ENCODE data around the gene LGR4.

The LGR4 gene

DNA sequence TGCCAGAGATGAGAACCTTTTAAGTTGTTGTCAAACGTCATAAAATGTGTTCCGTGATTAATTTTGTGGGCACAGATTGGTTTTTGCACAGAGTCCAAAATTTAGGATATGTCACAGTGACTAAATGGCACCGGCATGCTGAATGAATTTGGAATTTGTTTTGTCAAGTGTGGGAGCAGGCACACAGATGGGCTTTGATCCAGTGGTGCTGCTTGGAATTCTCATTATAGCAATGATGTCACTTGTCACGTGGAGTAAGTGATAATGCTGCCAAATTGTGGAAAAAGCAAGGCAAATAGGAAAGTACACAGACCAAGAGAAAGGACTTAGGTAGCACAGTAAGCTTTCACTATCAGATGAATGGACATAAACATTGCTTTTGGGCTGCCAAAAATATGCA is 42.0 kb upstream of the LGR4 start:
- Histone ChIP-seq H3K79me1 (replicated peaks; ENCODE audit: low read length, poor library complexity, severe bottlenecking) (no peaks in the 10 kb centered on the region), H3K18ac (ENCODE audit: low read depth in 1 of 2, low read length in 2 of 2) (no peak overlapping the region), H2BK120ac (ENCODE audit: low read depth, low read length) (no peak overlapping the region), H3K4me1 (ENCODE audit: control insufficient read depth, insufficient read depth, low read depth, low read length) (no peaks in the 10 kb centered on the region), H3K4me2 (ENCODE audit: low read length, poor library complexity, severe bottlenecking) (no peak overlapping the region), H2AFZ (ENCODE audit: low read depth, low read length) (no peak overlapping the region), H4K91ac (ENCODE audit: low read length) (no peak overlapping the region), H3K36me3 (ENCODE audit: control insufficient read depth in 1 of 2, insufficient read depth in 2 of 2, low read depth in 1 of 2, low read length in 2 of 2) (no peaks in the 10 kb centered on the region), H3K9ac (ENCODE audit: low read length) (no peak overlapping the region), H2BK15ac (ENCODE audit: low read depth, poor library complexity, severe bottlenecking) (no peak overlapping the region), H3K9me3 (ENCODE audit: control insufficient read depth, low read length) (peaks cover 19% of the 10 kb centered on the region), H3K23ac (ENCODE audit: low read length in 2 of 2) (no peak overlapping the region), H4K8ac (ENCODE audit: low read length) (no peak overlapping the region), H3K14ac (ENCODE audit: low read length in 2 of 2) (no peak overlapping the region), H2AK5ac (ENCODE audit: low read length, severe bottlenecking) (no peak overlapping the region), H3K4ac (ENCODE audit: low read depth in 1 of 2, low read length in 2 of 2) (no peak overlapping the region), H3K27me3 (ENCODE audit: control insufficient read depth in 1 of 2, insufficient read depth in 1 of 2, low read length in 2 of 2) (peaks cover 0 to 4% of the 10 kb centered on the region in 2 experiments), H3K4me3 (ENCODE audit: insufficient read depth in 1 of 2, low read depth in 1 of 2, low read length in 2 of 2) (peak overlapping the region in 1 of 2 experiments; percentile 5), H2BK12ac (ENCODE audit: low read length in 2 of 2) (no peak overlapping the region), H3K27ac (ENCODE audit: low read length, poor library complexity, severe bottlenecking) (no peak overlapping the region), H2BK5ac (ENCODE audit: low read depth, low read length, poor library complexity, severe bottlenecking) (no peak overlapping the region)
- DNase-seq: no peak
- WGBS: 83% methylated on average over 4 of the region's 4 CpGs

DNA sequence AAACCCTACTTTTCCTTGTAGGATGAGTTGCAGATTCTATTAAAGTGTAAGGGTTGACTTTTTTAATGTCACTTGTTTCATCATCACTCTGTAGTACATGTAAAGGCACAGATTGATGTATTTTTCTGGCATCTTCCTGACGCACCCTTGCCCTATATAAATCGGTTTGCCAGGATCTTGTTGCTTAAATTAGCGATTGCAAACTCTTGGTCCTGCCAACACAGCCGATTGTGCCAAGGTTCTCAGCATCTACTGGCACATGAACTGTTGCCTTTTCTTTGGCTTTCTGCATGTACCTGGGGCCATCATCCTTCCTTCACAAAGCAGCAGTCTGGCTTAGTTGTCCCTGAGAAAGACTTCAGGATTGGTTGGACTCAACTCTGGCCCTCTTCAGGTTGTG is 41.5 kb upstream of the LGR4 start:
- H2AFZ ChIP-seq (ENCODE audit: low read depth, low read length): no peak overlapping the region
- no peak overlapping the region for H4K8ac ChIP-seq (ENCODE audit: low read length)
- H3K4me1 ChIP-seq (ENCODE audit: control insufficient read depth, insufficient read depth, low read depth, low read length): no peaks in the 10 kb centered on the region
- H3K4me2 ChIP-seq (ENCODE audit: low read length, poor library complexity, severe bottlenecking): no peak overlapping the region
- H3K4me3 ChIP-seq (ENCODE audit: insufficient read depth in 1 of 2, low read depth in 1 of 2, low read length in 2 of 2): peak overlapping the region in 1 of 2 experiments; percentile 5
- H3K9me3 ChIP-seq (ENCODE audit: control insufficient read depth, low read length): peaks cover 19% of the 10 kb centered on the region
- no peak overlapping the region for H3K27ac ChIP-seq (ENCODE audit: low read length, poor library complexity, severe bottlenecking)
- WGBS: 96% methylated on average over 4 of the region's 4 CpGs
- H3K9ac ChIP-seq (ENCODE audit: low read length): no peak overlapping the region
- no peak overlapping the region for H3K23ac ChIP-seq (ENCODE audit: low read length in 2 of 2)
- no peak overlapping the region for H3K14ac ChIP-seq (ENCODE audit: low read length in 2 of 2)
- H3K27me3 ChIP-seq (ENCODE audit: control insufficient read depth in 1 of 2, insufficient read depth in 1 of 2, low read length in 2 of 2): peaks cover 0 to 4% of the 10 kb centered on the region in 2 experiments
- H3K79me1 ChIP-seq (replicated peaks; ENCODE audit: low read length, poor library complexity, severe bottlenecking): no peaks in the 10 kb centered on the region
- no peak overlapping the region for H2BK12ac ChIP-seq (ENCODE audit: low read length in 2 of 2)
- H4K91ac ChIP-seq (ENCODE audit: low read length): no peak overlapping the region
- H2AK5ac ChIP-seq (ENCODE audit: low read length, severe bottlenecking): no peak overlapping the region
- no peak overlapping the region for H3K18ac ChIP-seq (ENCODE audit: low read depth in 1 of 2, low read length in 2 of 2)
- no peak overlapping the region for H3K4ac ChIP-seq (ENCODE audit: low read depth in 1 of 2, low read length in 2 of 2)
- H2BK15ac ChIP-seq (ENCODE audit: low read depth, poor library complexity, severe bottlenecking): no peak overlapping the region
- no peak overlapping the region for H2BK5ac ChIP-seq (ENCODE audit: low read depth, low read length, poor library complexity, severe bottlenecking)
- no peak overlapping the region for H2BK120ac ChIP-seq (ENCODE audit: low read depth, low read length)
- H3K36me3 ChIP-seq (ENCODE audit: control insufficient read depth in 1 of 2, insufficient read depth in 2 of 2, low read depth in 1 of 2, low read length in 2 of 2): no peaks in the 10 kb centered on the region
- DNase-seq: no peak

DNA sequence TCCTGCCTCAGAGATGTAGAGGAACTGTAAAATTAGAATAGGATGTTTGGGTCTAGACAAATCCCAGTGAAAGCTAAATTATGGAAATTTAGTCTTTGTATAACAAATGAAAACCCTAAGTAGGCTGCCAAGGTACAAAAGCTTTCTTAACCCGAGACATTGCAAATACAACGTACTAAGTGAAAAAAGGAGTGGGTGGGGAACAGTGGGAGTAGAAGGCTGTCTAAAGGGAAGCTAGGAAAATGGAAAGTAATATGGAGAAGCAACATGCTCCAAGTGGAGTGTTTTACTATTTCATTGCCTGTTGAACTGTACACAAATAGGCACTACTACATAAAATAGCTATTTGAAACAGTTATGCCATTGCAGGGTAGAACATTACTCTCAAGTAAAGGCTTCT is 40.8 kb upstream of the LGR4 start:
- Histone ChIP-seq H3K9me3 (ENCODE audit: control insufficient read depth, low read length) (peaks cover 19% of the 10 kb centered on the region), H2BK15ac (ENCODE audit: low read depth, poor library complexity, severe bottlenecking) (no peak overlapping the region), H3K4me3 (ENCODE audit: insufficient read depth in 1 of 2, low read depth in 1 of 2, low read length in 2 of 2) (no peak overlapping the region), H3K23ac (ENCODE audit: low read length in 2 of 2) (no peak overlapping the region), H3K79me1 (replicated peaks; ENCODE audit: low read length, poor library complexity, severe bottlenecking) (no peaks in the 10 kb centered on the region), H3K14ac (ENCODE audit: low read length in 2 of 2) (no peak overlapping the region), H3K4me2 (ENCODE audit: low read length, poor library complexity, severe bottlenecking) (no peak overlapping the region), H3K9ac (ENCODE audit: low read length) (no peak overlapping the region), H4K8ac (ENCODE audit: low read length) (no peak overlapping the region), H3K4ac (ENCODE audit: low read depth in 1 of 2, low read length in 2 of 2) (no peak overlapping the region), H3K4me1 (ENCODE audit: control insufficient read depth, insufficient read depth, low read depth, low read length) (no peaks in the 10 kb centered on the region), H3K18ac (ENCODE audit: low read depth in 1 of 2, low read length in 2 of 2) (no peak overlapping the region), H2BK5ac (ENCODE audit: low read depth, low read length, poor library complexity, severe bottlenecking) (no peak overlapping the region), H4K91ac (ENCODE audit: low read length) (no peak overlapping the region), H3K27ac (ENCODE audit: low read length, poor library complexity, severe bottlenecking) (no peak overlapping the region), H3K27me3 (ENCODE audit: control insufficient read depth in 1 of 2, insufficient read depth in 1 of 2, low read length in 2 of 2) (peaks cover 0 to 4% of the 10 kb centered on the region in 2 experiments), H2AFZ (ENCODE audit: low read depth, low read length) (no peak overlapping the region), H2BK120ac (ENCODE audit: low read depth, low read length) (no peak overlapping the region), H2AK5ac (ENCODE audit: low read length, severe bottlenecking) (no peak overlapping the region), H3K36me3 (ENCODE audit: control insufficient read depth in 1 of 2, insufficient read depth in 2 of 2, low read depth in 1 of 2, low read length in 2 of 2) (no peaks in the 10 kb centered on the region), H2BK12ac (ENCODE audit: low read length in 2 of 2) (no peak overlapping the region)
- WGBS: 96% methylated on average over 2 of the region's 2 CpGs
- DNase-seq: no peak

DNA sequence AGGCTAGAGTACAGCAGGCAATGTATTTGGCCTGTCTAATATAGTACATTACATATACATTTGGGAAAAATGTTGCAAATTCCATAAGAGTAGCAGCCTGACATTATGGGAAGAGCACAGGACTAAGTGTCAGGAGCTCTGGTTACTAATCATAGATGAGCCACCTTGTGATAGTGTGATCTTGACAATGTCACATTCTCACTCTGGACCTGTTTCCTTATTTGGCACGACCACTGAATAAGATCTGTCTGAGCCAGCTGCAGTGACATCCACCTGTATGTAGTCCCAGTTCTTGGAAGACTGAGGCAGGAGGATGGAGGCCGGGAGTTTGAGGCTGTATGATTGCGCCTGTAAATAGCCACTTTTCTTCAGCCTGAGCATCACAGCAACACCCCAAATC is 39.6 kb upstream of the LGR4 start:
- no peak overlapping the region for H3K14ac ChIP-seq (ENCODE audit: low read length in 2 of 2)
- no peaks in the 10 kb centered on the region for H3K27me3 ChIP-seq (ENCODE audit: control insufficient read depth in 1 of 2, insufficient read depth in 1 of 2, low read length in 2 of 2)
- WGBS: 91% methylated on average over 3 of the region's 3 CpGs
- DNase-seq: no peak
- no peak overlapping the region for H3K4me2 ChIP-seq (ENCODE audit: low read length, poor library complexity, severe bottlenecking)
- H3K4me3 ChIP-seq (ENCODE audit: insufficient read depth in 1 of 2, low read depth in 1 of 2, low read length in 2 of 2): no peak overlapping the region
- H3K36me3 ChIP-seq (ENCODE audit: control insufficient read depth in 1 of 2, insufficient read depth in 2 of 2, low read depth in 1 of 2, low read length in 2 of 2): no peaks in the 10 kb centered on the region
- H2AK5ac ChIP-seq (ENCODE audit: low read length, severe bottlenecking): no peak overlapping the region
- no peak overlapping the region for H3K18ac ChIP-seq (ENCODE audit: low read depth in 1 of 2, low read length in 2 of 2)
- no peak overlapping the region for H2BK15ac ChIP-seq (ENCODE audit: low read depth, poor library complexity, severe bottlenecking)
- H3K4me1 ChIP-seq (ENCODE audit: control insufficient read depth, insufficient read depth, low read depth, low read length): peaks cover 1% of the 10 kb centered on the region
- no peak overlapping the region for H3K27ac ChIP-seq (ENCODE audit: low read length, poor library complexity, severe bottlenecking)
- no peak overlapping the region for H4K91ac ChIP-seq (ENCODE audit: low read length)
- H3K79me1 ChIP-seq (replicated peaks; ENCODE audit: low read length, poor library complexity, severe bottlenecking): peaks cover 7% of the 10 kb centered on the region
- no peak overlapping the region for H2BK5ac ChIP-seq (ENCODE audit: low read depth, low read length, poor library complexity, severe bottlenecking)
- H2BK120ac ChIP-seq (ENCODE audit: low read depth, low read length): no peak overlapping the region
- no peak overlapping the region for H3K9ac ChIP-seq (ENCODE audit: low read length)
- no peak overlapping the region for H3K23ac ChIP-seq (ENCODE audit: low read length in 2 of 2)
- no peak overlapping the region for H2BK12ac ChIP-seq (ENCODE audit: low read length in 2 of 2)
- H2AFZ ChIP-seq (ENCODE audit: low read depth, low read length): no peak overlapping the region
- no peak overlapping the region for H3K4ac ChIP-seq (ENCODE audit: low read depth in 1 of 2, low read length in 2 of 2)
- H4K8ac ChIP-seq (ENCODE audit: low read length): no peak overlapping the region
- peaks cover 19% of the 10 kb centered on the region for H3K9me3 ChIP-seq (ENCODE audit: control insufficient read depth, low read length)
